Keratinocyte (primary cell): ENCODE data around the gene IL1RAPL1. TPM values are rescaled to one million over a fixed set of nuclear protein-coding genes. Genes with fewer than 3 reads are reported as not detected.

Source experiments
- DNase-seq: peaks from one replicate; pipeline ENCODE4 v3.0.0-alpha.2; 2011; ENCODE audit warnings: low read depth, missing footprints, low spot score
- FAIRE-seq: peaks from 2 replicates; lab custom pipeline; 2011; peaks lifted over from hg19 to GRCh38; lab: Jason Lieb, UNC
- H2AFZ ChIP-seq: 2 replicates; pipeline ENCODE4 v1.6.0; 2012; ENCODE audit warnings: low read length, control low read depth, inconsistent platforms; ENCODE audit not compliant: control insufficient read depth
- H3K27ac ChIP-seq: 2 replicates; pipeline ENCODE4 v1.5.1; 2011; ENCODE audit warnings: low read length; ENCODE audit not compliant: control insufficient read depth, insufficient read depth
- H3K27me3 ChIP-seq: 3 replicates; pipeline ENCODE4 v1.6.0; 2011; ENCODE audit warnings: low read length; ENCODE audit not compliant: control insufficient read depth, insufficient read depth; ENCODE audit errors: extremely low read depth
- H3K36me3 ChIP-seq, 2 experiments: 2 replicates in 1 of 2; 3 replicates in 1 of 2; pipeline ENCODE4 v1.5.1; 2011; ENCODE audit warnings: low read length in 2 of 2, mild to moderate bottlenecking in 1 of 2; ENCODE audit not compliant: control insufficient read depth in 2 of 2, insufficient read depth in 2 of 2; ENCODE audit errors: extremely low read depth in 1 of 2
- H3K4me1 ChIP-seq: 3 replicates; pipeline ENCODE4 v1.5.1; 2011; ENCODE audit warnings: low read length; ENCODE audit not compliant: control insufficient read depth, insufficient read depth; ENCODE audit errors: extremely low read depth
- H3K4me2 ChIP-seq: 3 replicates; pipeline ENCODE4 v1.6.0; 2011; ENCODE audit warnings: low read depth, low read length; ENCODE audit not compliant: control insufficient read depth, insufficient read depth; ENCODE audit errors: extremely low read depth
- H3K4me3 ChIP-seq, 3 experiments: fragments of 200-600 bp in 1 of 3; sonication (generic) in 1 of 3; 2 replicates in 2 of 3; 3 replicates in 1 of 3; pipeline ENCODE4 v1.5.1; 2011 to 2016; ENCODE audit warnings: low read length in 3 of 3, mild to moderate bottlenecking in 3 of 3, control low read depth in 2 of 3, inconsistent platforms in 1 of 3, low read depth in 1 of 3, mixed read lengths in 1 of 3, mixed run types in 1 of 3, moderate library complexity in 1 of 3; ENCODE audit not compliant: control insufficient read depth in 2 of 3, insufficient read depth in 2 of 3; ENCODE audit errors: extremely low read depth in 1 of 3
- H3K79me2 ChIP-seq: 2 replicates; pipeline ENCODE4 v1.6.0; 2012; ENCODE audit warnings: low read length; ENCODE audit not compliant: control insufficient read depth, insufficient read depth
- H3K9ac ChIP-seq: 3 replicates; pipeline ENCODE4 v1.6.0; 2011; ENCODE audit warnings: low read length; ENCODE audit not compliant: control insufficient read depth, insufficient read depth; ENCODE audit errors: extremely low read depth
- H3K9me1 ChIP-seq: 3 replicates; pipeline ENCODE4 v1.6.0; 2011; ENCODE audit warnings: low read length; ENCODE audit not compliant: control insufficient read depth, insufficient read depth; ENCODE audit errors: extremely low read depth
- H3K9me3 ChIP-seq: 2 replicates; pipeline ENCODE4 v1.5.1; 2012; ENCODE audit warnings: low read depth, low read length; ENCODE audit not compliant: control insufficient read depth
- H4K20me1 ChIP-seq: 3 replicates; pipeline ENCODE4 v1.6.0; 2011; ENCODE audit warnings: low read length; ENCODE audit not compliant: control insufficient read depth, insufficient read depth; ENCODE audit errors: extremely low read depth
- CTCF ChIP-seq, 3 experiments: IDR thresholded peaks in 1 of 3; conservative IDR thresholded peaks in 1 of 3; optimal IDR thresholded peaks in 1 of 3; 2 replicates in 2 of 3; 3 replicates in 1 of 3; pipeline versions ENCODE3 to v1.5.1; 2011; ENCODE audit warnings: low read length in 3 of 3, mild to moderate bottlenecking in 3 of 3, moderate library complexity in 2 of 3, control low read depth in 1 of 3, inconsistent platforms in 1 of 3; ENCODE audit not compliant: insufficient read depth in 2 of 3; ENCODE audit errors: extremely low read depth in 1 of 3
- EZH2 ChIP-seq: IDR thresholded peaks from one replicate; pipeline ENCODE4 v1.6.1; 2012; ENCODE audit warnings: inconsistent platforms, mild to moderate bottlenecking, low read length, moderate library complexity
- dilution Hi-C: fragments of 300-500 bp; cut with MboI; formaldehyde crosslinking; loops from one replicate; pipeline ENCODE4 v1.7.0; 2020; ENCODE audit warnings: low sequenced_read_pairs; ENCODE audit not compliant: extremely low pct_ligation_motif_present
- polyA plus RNA-seq, 5 experiments: library from polyadenylated mRNA; depleted of rRNA in 3 of 5; stranded (reverse) in 3 of 5; stranded (forward) in 1 of 5; unstranded in 1 of 5; fragments of >200 nt; gene quantifications; 1 replicate in 1 of 5; 2 replicates in 3 of 5; 3 replicates in 1 of 5; pipeline versions ENCODE4 v1.2.1 to v1.2.3, GENCODE V29; 2011 to 2012; ENCODE audit warnings: missing spikeins in 2 of 5, low read depth in 1 of 5, low replicate concordance in 1 of 5

Gene IL1RAPL1
- polyA plus RNA-seq, 1 donor (not counting 4 experiments of a cell fraction or from before 2014, with no cell fraction given): 2.8 TPM

GRCh38 chrX:29617276-29617675 is 1030.0 kb downstream of the IL1RAPL1 start:
- DNase-seq: no peak

GRCh38 chrX:29617725-29618124 is 1030.5 kb downstream of the IL1RAPL1 start:
- FAIRE-seq (no peak), DNase-seq (no peak)
- dilution Hi-C loops: no loop called here
- H3K36me3 ChIP-seq: no peaks in the 10 kb centered on the region
- H3K27me3 ChIP-seq: no peaks in the 10 kb centered on the region
- no peaks in the 10 kb centered on the region for H3K79me2 ChIP-seq
- H3K9me1 ChIP-seq: no peaks in the 10 kb centered on the region
- no peak overlapping the region for H3K9ac ChIP-seq
- no peaks in the 10 kb centered on the region for H3K4me1 ChIP-seq
- H3K4me2 ChIP-seq: no peak overlapping the region
- H3K4me3 ChIP-seq: no peak overlapping the region
- no peak overlapping the region for H3K27ac ChIP-seq
- TF ChIP-seq EZH2 (no peak), CTCF (optimal IDR thresholded peaks at IDR 0.05 in 1 of 3, IDR thresholded peaks at IDR 0.05 in 1 of 3, conservative IDR thresholded peaks at IDR 0.05 in 1 of 3; ENCODE audit: extremely low read depth in 1 of 3, insufficient read depth in 2 of 3, low read length in 3 of 3) (peak in 2 of 3 experiments; percentile 13 to 20)
- H2AFZ ChIP-seq: no peak overlapping the region
- no peaks in the 10 kb centered on the region for H3K9me3 ChIP-seq
- H4K20me1 ChIP-seq: no peaks in the 10 kb centered on the region

More at GRCh38 chrX:29617276-29617675, 1030.0 kb downstream of the IL1RAPL1 start:
- H4K20me1 ChIP-seq: no peaks in the 10 kb centered on the region
- H3K9me1 ChIP-seq: no peaks in the 10 kb centered on the region
- no peak overlapping the region for H3K4me3 ChIP-seq
- H3K9me3 ChIP-seq: no peaks in the 10 kb centered on the region
- no peak overlapping the region for H2AFZ ChIP-seq
- no peaks in the 10 kb centered on the region for H3K79me2 ChIP-seq
- dilution Hi-C loops: no loop called here
- TF ChIP-seq EZH2 (no peak), CTCF (optimal IDR thresholded peaks at IDR 0.05 in 1 of 3, IDR thresholded peaks at IDR 0.05 in 1 of 3, conservative IDR thresholded peaks at IDR 0.05 in 1 of 3; ENCODE audit: extremely low read depth in 1 of 3, insufficient read depth in 2 of 3, low read length in 3 of 3) (no peak)
- no peak overlapping the region for H3K4me2 ChIP-seq
- peak; percentile 51 for FAIRE-seq
- no peaks in the 10 kb centered on the region for H3K4me1 ChIP-seq
- H3K27me3 ChIP-seq: no peaks in the 10 kb centered on the region
- H3K27ac ChIP-seq: no peak overlapping the region
- H3K36me3 ChIP-seq: no peaks in the 10 kb centered on the region
- no peak overlapping the region for H3K9ac ChIP-seq
